GM19463 (cell line): ENCODE measurements around the gene COL16A1.

ENCODE experiments used
- ATAC-seq: cut with Tn5 transposase; IDR thresholded peaks from one replicate; pipeline ENCODE4 v1.9.1; 2021; ENCODE audit warnings: mild to moderate bottlenecking, moderate library complexity; ENCODE audit not compliant: unreplicated experiment

Gene COL16A1

DNA sequence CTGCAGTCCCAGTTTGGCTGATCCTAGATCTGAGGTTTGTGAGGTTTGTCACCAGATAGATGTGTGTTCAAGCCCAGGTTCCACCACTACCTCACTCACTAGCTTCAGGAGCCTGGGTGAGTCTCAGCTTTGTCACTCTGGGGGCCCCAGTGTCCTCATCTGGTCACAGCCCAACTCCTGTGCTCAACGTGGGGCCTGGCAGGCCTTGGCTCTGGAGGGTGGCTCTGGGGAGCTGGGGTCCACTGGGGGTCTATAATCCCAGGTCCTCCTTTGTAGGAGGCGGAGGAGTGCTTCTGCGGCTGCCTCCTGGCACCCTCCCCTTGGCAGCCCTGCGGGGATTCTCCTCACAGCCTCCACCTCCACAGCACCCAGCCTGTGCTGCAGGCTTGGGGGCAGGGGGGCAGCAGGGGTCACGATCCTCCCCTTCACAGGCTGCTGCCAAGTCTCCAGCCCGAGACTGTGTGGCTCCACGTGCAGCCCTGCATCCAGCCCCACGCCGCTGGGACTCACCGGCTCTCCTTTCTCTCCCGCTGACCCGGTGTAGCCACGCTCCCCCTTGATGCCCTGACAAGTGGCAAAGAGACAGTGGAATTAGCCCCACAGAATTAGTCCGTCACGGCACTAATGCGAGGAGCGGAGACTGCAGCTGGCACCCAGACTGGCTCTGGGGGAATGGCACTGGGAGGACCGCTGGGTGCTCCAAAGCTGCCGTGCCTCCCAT, 36.6 kb downstream of the COL16A1 start:
- ATAC-seq = no peak

DNA sequence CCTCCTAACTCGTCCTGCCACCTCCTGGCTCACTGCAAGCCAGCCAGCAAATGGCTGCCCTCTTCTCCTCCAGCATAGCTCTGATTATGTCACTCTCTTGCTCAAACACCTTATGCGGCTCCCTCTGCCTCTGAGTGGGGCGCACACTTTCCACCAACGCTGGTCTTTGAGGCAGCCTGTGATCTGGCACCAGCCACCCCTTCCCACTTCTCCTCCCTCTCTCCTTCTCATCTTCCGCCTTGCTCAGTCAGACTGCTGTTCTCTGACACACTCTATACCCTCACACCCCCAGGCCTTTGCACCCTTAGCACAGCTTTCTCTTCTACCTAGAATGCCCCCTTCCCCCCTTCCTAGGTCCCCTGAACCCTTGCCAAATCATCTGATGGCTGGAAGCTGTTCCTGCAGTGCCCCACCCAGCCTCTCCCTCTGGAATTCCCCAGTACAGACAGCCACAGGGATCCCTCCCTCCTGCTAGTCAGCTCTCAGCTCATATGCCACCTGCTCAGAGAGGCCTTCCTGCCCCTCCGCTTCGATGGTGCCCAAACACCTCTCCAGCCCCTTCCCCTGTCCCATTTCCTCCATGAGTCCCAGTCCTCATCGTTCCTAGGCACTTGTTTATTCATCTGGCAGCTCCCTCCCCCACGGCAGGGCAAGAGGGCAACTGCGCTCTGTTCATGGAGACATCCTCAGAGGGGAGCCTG, 37.4 kb downstream of the COL16A1 start:
- ATAC-seq = no peak

DNA sequence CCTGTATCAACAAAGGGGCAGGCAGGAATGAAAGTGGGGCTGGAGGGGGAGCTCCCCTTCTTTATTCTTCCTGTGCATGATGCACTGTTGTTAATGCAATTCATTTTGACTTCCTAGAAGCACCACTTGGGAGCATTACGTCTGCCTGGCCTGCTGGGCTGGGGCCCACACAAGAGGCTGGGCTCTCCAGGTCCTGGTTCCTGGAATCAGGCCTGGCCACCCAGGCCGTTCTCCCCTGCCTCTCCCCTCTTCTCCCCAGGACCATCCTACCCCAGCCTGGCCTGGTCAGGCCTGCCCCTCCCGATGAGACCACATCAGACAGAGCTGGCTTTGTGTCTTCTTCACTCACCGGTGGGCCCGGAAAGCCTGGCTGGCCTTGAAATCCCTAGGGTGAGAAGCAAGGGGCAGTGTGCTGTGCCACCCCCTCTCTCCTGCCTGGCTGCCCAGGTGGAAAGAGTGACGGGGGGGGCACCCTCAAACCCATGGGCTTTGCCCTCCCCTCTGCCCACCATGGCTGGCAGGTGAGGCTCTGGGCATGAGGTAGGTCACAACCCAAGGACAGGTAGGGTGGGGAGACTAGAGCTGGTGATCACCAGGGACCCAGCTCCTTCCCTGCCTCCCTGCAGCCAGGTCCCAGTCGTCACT, 38.5 kb downstream of the COL16A1 start:
- no peak for ATAC-seq

DNA sequence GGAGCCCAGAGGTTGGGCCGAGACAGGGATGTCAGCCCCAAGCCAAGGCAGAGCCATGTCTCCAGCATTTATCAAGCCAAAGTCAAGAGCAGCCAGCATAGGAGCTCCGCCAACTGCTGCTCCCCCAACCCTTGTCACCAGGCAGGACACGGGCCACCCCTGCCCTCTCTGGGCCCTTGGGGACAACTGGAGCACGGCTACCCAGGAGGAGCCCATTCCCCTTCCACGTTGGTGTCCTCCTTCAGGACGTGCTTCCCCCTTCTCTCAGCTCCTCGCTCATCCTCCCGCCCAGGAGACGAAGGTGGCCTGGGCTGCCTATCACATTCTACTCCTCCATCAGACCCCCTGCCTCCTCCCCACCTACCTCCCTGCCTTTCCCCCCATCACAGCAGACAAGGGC, 39.3 kb downstream of the COL16A1 start:
- no peak for ATAC-seq

DNA sequence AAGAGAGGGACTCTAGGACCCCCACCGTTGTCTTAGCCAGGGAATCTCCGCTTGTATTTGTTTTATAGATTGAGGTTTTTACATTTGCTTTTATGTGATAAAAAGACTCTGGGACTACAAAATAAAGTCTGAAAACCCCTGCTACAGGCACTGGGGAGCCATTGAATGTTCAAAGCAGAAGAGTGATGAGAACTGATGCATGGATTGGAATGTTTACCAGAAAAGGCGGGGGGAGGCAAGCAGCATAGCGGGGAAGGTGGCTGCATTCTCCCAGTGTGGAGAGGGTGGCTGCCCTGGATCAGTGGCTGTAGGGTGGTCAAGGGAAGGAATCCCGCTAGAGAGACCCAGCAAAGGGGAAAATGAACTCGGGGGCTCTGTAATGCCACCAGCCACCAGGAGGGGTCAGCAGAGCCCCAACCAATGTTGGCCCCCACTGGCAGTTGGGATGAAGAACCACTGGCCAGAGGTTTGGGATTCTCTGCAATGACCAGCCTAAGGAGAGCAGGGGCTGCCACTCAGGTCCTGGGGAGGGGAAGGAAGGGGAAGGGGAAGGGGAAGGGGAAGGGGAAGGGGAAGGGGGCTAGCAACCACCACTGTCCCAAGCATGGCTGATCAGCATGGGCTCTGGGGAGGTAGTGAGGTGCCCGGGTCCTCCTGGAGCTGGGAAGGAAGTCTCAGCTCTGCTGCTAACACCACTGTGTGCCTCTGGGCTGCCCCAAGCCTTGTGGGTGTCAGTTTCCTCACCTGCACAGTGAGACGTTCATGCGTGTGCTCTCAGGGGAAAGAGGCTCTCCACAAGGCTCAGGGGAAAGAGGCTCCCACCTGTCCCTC, 40.0 kb downstream of the COL16A1 start:
- ATAC-seq = no peak

DNA sequence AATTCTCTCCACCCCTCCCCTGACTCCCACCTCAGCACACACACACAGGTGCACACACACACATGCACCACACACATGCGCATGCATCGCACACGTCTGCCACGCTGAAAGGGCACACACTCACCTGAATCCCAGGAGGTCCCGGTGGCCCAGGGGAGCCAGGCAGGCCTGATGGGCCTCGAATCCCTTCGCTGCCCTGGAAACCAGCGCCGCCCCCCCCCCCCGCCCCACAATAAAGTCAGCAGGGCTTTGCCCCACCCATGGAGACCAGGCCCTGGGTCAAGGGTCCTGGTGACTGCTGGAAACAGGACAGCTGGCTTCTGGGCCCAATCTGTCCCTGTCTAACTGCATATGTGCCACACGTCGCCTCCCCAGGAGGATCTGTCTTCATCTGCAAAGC, 41.4 kb downstream of the COL16A1 start:
- ATAC-seq = no peak

DNA sequence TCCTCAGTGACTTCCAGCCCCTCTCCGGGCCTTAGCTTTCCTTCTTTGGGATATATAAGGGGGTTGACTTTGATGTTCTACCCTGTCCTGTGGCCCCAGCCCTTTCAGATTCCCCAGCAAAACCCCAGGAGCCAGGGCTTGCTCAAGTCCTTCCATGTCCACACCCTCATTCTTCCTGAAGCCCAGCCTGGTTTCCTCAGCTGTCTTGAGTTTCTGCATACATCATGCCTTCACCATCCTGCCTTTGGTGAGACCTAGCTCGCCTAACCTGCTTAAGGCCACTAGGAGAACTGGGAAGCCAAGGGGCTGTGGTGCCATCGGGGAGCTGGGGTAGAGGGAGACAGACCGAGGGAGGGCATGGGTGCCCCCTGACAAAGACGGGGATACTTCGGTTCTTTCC, 42.0 kb downstream of the COL16A1 start:
- no peak for ATAC-seq

DNA sequence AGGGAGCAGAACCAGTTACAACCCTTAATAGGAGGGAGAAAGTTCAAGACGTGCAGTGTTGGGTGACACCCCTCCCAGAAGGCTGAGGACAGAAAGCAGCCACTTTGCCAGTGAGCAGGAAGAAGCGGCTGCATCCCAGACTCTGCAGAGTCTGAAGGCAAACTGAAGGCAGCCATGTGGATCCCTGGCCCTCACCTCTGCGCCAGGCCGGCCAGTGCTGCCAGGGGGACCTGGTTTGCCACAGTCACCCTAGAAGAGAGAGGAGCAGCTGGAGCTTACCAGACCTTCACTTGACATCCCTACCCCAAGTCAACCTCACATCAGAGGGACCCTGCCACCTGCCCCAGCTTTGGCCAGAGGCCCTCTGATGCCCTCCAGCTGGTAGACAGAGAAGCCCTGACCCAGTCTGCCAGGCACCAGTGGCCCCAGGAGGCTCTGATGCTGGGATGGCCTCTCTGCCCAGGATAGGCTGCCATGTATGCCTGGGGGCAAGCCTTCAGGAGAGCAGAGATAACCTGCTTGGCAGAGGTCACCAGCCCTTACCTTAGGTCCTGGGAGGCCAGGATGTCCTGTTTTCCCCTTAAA, 42.9 kb downstream of the COL16A1 start:
- no peak for ATAC-seq

DNA sequence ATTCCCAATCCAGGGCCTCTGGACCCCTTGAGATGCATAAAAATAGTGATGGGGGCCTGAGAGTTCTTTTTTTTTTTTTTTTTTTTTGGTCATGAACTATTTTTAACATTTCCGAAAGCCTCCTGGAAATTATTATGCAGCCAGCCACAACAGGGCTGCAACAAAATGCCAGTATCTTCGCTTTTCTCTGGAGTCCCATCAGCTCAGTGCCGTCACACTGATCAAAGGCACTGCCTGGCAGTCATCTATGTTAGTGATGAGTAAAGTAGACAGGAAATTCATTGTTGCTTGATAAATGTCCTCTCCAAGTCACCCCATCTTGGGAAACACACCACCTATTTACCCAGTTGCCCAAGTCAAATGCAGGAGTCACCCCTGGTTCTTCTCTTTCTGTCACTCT, 43.9 kb downstream of the COL16A1 start:
- no peak for ATAC-seq

DNA sequence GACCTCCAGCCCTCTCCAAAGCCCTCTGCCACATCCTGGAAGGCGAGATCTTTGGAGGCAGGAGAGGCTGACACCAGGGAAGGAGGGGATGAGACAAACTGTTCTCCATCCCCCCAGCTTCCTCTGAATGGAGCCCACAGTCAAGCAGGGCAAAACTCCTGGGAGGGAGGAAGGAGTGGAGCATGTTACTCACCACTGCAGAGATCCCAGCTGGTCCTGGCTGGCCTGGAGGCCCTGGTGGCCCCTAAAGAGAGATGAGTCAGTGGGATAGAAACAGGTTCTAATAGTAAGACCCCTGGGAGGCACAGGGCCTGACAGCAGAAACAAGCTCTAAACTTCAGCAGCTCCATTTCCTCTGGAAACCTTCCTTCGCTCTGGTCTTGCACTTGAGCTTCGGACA, 45.1 kb downstream of the COL16A1 start:
- no peak for ATAC-seq

DNA sequence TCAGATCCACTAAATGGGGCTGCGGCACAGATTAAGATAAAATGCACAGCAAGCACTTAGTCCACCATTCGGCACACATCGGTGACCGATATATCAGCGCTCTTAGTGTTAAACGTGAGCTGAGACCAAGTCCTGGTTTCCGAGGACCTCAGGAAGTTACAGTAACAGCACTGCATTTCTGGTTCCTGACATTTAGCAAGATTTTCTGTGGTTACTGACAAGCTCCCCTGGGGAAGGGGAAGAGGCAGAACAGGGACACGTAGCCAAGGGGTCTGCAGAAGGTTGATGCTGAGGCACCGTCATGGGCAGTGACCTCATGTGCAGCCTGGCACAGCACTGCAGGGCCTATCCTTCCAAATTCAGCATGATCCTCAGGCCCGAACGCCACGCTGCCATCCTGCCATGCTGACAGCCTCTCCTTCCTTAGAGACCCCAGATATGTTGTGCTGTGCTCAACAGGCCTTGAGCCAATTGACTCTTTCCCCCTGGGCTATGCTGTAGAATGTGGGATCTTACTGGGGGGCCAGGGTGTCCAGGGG, 45.8 kb downstream of the COL16A1 start:
- no peak for ATAC-seq

DNA sequence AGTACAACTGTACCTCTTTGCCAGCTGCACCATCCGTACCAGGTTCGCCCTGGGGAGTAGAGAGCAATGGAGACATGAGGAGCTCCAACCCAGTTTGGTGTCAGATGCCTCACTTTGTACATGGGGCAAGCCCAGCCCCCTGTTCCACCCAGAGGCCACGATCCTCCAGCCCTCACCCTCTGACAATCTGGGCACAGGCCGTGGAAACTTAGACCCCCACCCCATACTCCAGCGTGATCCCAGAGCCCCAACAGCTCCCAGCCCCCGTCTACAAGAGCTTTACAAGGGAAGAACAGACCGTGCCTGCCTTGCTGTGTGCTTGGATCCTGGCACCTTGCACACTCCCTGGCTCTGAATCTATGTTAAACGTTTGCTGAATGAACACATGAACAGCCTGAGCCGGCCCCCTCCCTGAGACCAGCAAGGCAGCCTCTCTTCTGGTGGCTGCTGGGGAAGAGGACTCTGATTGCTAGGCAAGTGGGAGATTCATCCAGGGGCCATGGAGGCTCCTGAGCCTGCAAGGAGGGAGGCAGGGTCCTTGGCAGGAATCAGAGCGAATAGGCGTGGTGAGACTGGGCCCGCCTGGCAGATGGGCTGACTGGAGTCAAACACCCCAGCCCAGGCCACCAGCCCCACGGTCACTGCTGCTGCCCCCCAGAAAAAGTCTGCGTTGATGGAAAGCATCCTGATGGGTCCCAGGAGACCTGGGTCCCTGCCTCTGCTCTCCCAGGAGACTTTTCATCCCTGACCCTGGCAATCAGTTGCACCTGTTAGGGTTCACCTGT, 46.6 kb downstream of the COL16A1 start:
- ATAC-seq = no peak

DNA sequence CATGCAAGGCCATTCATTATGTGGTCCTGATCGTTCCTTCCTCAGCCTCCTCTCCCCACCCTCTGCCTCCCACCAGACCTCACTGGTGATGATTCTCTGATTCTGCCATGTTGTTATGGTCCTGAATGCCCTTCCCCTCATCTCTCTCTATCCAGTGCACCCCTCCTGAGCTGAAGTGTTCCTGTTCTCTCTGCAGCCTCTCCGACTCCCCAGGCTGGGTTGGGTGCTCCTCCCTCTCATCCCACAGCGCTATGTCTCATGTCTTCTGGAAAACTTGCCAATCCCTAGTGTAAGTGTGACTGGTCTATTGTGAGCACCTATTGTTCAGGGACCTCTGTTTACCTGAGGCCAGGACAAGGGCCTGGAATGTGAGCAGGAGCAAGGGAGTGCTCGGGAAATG, 48.1 kb downstream of the COL16A1 start:
- no peak for ATAC-seq

DNA sequence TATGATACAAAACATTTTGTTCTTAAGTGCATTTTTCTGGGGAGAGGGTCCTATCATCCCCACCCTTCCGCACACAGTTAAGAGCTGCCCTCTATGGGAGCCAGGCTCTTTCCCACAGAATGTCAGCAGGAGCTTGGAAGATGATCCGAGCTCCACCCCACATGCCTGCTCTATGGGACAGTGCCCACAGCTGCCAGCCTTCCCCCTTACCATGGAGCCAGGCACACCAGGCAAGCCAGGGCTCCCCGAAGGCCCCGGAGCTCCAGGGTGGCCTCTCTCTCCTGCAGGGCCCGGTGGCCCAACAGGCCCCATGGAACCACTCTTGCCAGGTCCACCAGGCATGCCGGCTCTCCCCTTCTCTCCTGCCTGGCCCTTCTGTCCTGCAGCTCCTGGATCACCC, 48.7 kb downstream of the COL16A1 start:
- ATAC-seq = no peak

DNA sequence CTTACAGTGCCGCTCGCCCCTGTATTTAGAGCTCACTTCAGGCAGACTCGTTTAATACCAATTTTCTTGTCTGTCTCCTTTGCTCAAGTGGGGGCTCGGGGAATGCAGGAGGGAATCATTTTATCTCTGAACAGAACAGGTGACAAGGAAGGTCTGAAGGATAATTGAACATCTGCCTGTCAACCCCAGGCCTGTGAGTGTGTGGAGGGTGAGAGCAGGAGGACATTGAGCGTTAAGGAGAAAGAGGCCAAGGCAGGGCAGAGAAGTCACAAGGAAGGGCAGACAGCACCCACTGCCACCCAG, 49.4 kb downstream of the COL16A1 start:
- ATAC-seq = no peak

DNA sequence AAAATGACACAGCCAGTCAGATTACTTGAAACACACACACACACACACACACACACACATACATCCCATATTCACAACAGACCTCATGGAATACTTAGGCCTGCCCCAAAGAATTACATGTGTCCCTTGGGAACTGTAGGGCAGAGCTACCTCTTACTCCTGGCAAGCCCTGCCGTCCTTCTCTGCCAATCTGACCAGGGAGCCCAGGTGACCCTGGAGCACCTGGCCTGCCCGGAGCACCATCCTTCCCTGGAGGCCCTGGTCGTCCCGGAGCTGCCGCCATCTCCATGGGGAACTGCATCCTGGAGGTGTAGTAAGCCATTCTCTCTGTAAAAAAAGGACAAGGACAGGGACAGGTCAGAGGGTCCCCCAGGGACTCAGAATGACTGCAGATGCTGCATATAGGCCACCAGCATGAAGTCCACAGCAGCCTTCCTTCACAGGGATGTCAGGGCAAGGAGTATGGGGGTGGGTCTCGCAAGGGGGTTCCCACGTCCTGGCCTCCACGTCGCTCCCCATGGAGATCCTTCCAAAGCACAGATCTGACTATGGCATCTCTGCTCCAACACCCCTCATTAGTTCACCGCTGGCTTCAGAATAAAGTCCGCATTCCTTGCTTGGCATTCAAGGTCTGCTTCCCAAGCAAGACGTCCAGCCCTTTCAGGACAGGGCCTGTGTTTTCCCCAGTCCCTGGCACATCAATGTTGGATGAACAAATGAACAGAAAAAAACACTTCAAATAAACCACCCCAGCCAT, 49.9 kb downstream of the COL16A1 start:
- no peak for ATAC-seq

DNA sequence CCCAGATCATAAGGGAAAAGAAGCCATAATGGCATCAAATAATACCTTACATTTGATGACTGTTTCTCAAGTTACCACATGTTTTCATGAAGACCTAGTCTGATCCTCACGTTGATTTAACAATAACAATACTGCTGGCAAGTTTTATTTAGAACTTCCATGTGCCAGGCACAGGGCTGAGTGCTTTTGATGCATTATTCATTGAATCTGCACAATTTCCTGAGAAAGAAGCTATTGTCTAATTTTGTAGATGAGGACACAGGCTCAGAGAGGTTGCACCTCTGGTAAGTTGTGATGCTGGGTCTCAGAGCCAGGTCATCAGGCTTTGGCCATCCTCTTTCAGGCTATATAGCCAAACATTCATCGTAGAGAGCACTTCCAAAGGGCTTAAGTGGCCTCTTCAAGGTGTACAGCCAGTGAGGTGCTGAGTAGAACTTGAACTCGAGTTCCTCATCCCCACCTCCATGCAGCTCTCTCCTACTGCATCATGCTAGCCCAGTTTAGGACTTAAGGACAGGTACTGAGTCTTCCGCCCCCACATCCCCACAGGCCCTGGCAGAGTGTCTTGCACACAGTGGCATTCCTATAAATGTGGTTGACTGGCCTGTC, 50.8 kb downstream of the COL16A1 start:
- no peak for ATAC-seq

DNA sequence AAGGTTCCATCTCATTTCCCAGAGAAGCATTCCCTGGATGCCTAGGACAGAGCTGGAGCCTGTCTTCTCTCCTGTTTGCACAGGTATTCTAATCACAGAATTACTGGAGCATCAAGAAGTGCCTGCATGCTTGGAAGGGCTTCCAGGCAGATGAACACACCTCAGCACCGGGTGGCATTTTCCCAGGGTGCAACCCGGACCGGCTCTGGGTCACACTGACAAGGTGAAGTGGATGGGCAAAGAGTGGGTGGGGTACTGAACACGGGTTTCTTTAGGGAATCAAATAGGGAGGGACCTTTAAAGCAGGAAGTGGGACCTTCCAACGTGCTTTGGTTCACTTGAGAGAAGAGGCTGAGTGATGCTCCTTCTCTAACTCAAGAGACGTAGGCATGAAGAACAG, 52.1 kb downstream of the COL16A1 start:
- ATAC-seq = no peak

DNA sequence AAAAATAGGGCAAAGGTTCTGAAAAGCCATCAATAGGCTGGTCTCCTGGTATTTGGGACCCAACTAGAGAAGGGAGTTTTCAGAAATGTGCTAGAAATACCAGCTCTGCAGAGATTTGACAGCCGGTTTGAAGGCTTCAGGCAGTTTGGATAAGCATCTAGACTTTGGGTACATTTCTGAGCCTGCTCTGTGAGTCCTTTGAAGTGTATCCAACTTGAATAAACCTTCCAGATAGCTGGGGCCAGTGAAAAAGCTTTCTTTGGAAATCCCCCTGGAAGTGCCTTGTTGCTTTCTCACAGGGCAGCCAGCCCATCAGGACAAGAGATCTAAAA, 52.8 kb downstream of the COL16A1 start:
- no peak for ATAC-seq
